AG04449 (cell line): Measurements from ENCODE around the gene GHRH.

Experiments used
- CTCF ChIA-PET: fragments of 350-600 bp; formaldehyde crosslinking; extraction: SDS; loops from one replicate; lab custom pipeline; 2021; ENCODE audit warnings: antibody characterized with exemption; lab: Yijun Ruan, JAX
- POLR2A ChIA-PET: fragments of 400-600, 350-600 bp; formaldehyde crosslinking; extraction: SDS; loops from one replicate; lab custom pipeline; 2020; ENCODE audit warnings: antibody characterized with exemption, inconsistent platforms; lab: Yijun Ruan, JAX
- DNase-seq: peaks from one replicate; pipeline ENCODE4 v3.0.0-alpha.2; 2010; ENCODE audit warnings: low read depth, low spot score
- H3K4me3 ChIP-seq: 2 replicates; pipeline ENCODE4 v1.5.1; 2011; ENCODE audit warnings: low read depth, mild to moderate bottlenecking, control low read depth, low read length
- CTCF ChIP-seq: IDR thresholded peaks from one replicate; pipeline ENCODE4 v1.5.1; 2011; ENCODE audit warnings: mild to moderate bottlenecking, moderate library complexity, low read length, control low read depth, inconsistent platforms; ENCODE audit not compliant: insufficient read depth; ENCODE audit errors: missing control alignments

GHRH gene

GRCh38 chr20:37257988-37258387 is 3.6 kb downstream of the GHRH start:
- TF ChIP-seq CTCF = no peak
- POLR2A ChIA-PET = interaction anchor here (0.7 kb wide), 1 partner anchor 16 kb away, joined by 3 read pairs; no protein-coding TSS in a partner anchor
- H3K4me3 ChIP-seq = no peak overlapping the region
- DNase-seq = no peak
- CTCF ChIA-PET = interaction anchor here (1.1 to 3.3 kb wide), 2 partner anchors 11 to 62 kb away, joined by 4 to 33 read pairs; no protein-coding TSS in a partner anchor

DNA sequence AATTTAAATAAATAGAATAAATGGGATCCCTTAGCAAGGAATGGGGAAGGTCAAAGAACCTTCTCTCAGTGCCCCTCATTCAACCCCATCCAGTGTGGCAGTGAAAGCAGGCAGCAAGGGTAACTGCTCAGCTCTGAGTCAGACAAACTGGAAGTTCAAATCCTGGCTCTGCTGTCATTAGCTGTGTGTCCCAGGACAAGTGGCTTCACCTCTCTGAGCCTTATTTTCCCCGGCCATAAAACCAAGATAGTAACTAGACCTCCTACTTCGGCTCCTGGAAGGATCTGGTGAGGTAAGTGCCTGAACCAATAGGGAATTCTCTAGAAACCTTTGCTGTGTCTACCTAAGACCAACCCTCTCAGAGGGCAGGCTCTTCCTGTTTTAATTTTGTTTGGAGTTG is 4.1 kb downstream of the GHRH start:
- POLR2A ChIA-PET = interaction anchor here (0.7 kb wide), 1 partner anchor 16 kb away, joined by 3 read pairs; no protein-coding TSS in a partner anchor
- CTCF ChIA-PET = interaction anchor here (0.9 to 3.2 kb wide), 3 partner anchors 8 to 128 kb away, joined by 3 to 21 read pairs (median 3); no protein-coding TSS in a partner anchor
- H3K4me3 ChIP-seq = no peak overlapping the region
- no peak for DNase-seq
- TF ChIP-seq CTCF = no peak

GRCh38 chr20:37256286-37256685 is 5.3 kb downstream of the GHRH start:
- CTCF ChIA-PET = interaction anchor here (1.4 to 3.2 kb wide), 2 partner anchors 13 to 279 kb away, joined by 3 to 21 read pairs; no protein-coding TSS in a partner anchor

GRCh38 chr20:37254114-37254878 is 7.3 kb downstream of the GHRH start:
- ChIA-PET CTCF (interaction anchor here (1.0 to 3.2 kb wide), 2 partner anchors 15 to 283 kb away, joined by 3 to 21 read pairs; no protein-coding TSS in a partner anchor), POLR2A (no interaction called here)
- H3K4me3 ChIP-seq = no peak overlapping the region
- TF ChIP-seq CTCF = no peak
- no peak for DNase-seq

More at GRCh38 chr20:37256286-37256685, 5.3 kb downstream of the GHRH start:
- TF ChIP-seq CTCF = no peak
- POLR2A ChIA-PET = no interaction called here
- DNase-seq = no peak
- no peak overlapping the region for H3K4me3 ChIP-seq

- CTCF ChIA-PET = interaction anchor here (0.9 kb wide), 1 partner anchor 17 kb away, joined by 3 read pairs; no protein-coding TSS in a partner anchor
- DNase-seq = no peak
- H3K4me3 ChIP-seq = no peak overlapping the region
- POLR2A ChIA-PET = no interaction called here
- TF ChIP-seq CTCF = no peak
These were observed 8.5 kb downstream of the GHRH start for GRCh38 chr20:37253087-37253486.

GRCh38 chr20:37251825-37252477 is 9.7 kb downstream of the GHRH start:
- TF ChIP-seq CTCF = no peak
- DNase-seq = no peak
- CTCF ChIA-PET = interaction anchor here (0.8 to 1.8 kb wide), 5 partner anchors 13 to 283 kb away, joined by 3 to 6 read pairs (median 3); no protein-coding TSS in a partner anchor
- no peak overlapping the region for H3K4me3 ChIP-seq
- POLR2A ChIA-PET = interaction anchor here (0.7 kb wide), 1 partner anchor 20 kb away, joined by 3 read pairs; no protein-coding TSS in a partner anchor
